ENCODE results near the gene PTPRT.

The PTPRT gene

GRCh38 chr20:42739683-42740082 is 450.0 kb downstream of the PTPRT start:
- in situ Hi-C loops (cut with MboI; ENCODE audit: low sequenced_read_pairs, unreplicated experiment): no loop called here
- no peak for DNase-seq (ENCODE audit: low spot score)
- TF ChIP-seq, protein P1, sequence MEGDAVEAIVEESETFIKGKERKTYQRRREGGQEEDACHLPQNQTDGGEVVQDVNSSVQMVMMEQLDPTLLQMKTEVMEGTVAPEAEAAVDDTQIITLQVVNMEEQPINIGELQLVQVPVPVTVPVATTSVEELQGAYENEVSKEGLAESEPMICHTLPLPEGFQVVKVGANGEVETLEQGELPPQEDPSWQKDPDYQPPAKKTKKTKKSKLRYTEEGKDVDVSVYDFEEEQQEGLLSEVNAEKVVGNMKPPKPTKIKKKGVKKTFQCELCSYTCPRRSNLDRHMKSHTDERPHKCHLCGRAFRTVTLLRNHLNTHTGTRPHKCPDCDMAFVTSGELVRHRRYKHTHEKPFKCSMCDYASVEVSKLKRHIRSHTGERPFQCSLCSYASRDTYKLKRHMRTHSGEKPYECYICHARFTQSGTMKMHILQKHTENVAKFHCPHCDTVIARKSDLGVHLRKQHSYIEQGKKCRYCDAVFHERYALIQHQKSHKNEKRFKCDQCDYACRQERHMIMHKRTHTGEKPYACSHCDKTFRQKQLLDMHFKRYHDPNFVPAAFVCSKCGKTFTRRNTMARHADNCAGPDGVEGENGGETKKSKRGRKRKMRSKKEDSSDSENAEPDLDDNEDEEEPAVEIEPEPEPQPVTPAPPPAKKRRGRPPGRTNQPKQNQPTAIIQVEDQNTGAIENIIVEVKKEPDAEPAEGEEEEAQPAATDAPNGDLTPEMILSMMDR (IDR thresholded peaks at IDR 0.05; ENCODE audit: borderline replicate concordance, control extremely low read depth, extremely low read depth, insufficient read depth, missing control alignments): no peak

DNA sequence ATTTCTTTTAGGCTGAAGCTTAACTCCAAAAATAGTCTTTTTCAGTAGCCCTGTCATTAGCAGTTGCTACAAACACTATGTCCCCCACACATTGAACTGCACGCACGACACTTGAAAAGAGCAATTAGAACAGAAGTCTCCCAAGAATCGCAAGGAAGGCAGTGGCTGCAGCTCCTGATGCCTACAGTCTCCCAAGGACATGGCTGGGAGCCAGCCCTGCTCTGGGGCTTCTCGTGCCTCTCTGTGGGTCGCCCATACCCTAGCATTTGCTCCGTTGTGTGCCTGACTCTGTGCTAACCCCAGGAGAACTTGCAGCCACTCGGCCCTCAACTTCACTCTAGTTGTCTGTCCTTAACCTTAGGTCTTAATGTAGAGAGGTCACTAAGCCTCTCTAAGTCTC is 454.2 kb downstream of the PTPRT start:
- TF ChIP-seq, protein P1 (IDR thresholded peaks at IDR 0.05; ENCODE audit: borderline replicate concordance, control extremely low read depth, extremely low read depth, insufficient read depth, missing control alignments): no peak
- in situ Hi-C loops (cut with MboI; ENCODE audit: low sequenced_read_pairs, unreplicated experiment): no loop called here
- no peak for DNase-seq (ENCODE audit: low spot score)

DNA sequence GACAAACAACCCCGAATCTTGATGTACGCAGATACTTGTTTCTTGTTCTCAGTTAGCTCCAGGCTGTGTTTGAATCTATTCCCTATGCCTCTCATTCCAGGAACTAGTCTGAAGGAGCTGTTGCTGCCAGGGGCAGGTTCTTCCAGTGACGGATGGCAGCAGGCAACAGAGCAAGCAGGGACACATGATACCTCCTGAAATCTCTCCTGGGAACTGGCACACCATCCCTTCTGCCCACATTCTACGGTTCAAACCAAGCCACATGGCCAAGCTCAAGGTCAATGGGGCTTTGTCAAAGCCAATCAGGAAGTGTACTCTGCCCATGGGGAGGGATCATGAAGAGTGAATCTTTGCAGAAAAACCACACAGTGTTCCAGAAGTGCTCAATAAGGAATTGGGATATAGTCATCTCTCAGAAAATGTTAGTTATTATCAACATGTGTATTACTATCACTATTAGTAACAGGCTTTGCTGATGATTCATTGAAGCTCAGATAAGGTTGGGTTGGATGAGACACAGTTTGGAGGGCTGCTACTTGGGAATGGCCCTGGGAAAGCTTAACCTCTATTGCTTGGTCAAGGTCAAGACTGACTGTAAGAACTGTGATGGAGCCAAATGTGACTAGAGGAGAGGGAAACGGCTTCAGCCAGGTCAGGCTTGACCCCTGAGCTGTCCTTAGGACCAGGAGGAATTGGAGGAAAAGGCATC is 454.9 kb downstream of the PTPRT start:
- no peak for DNase-seq (ENCODE audit: low spot score)
- in situ Hi-C loops (cut with MboI; ENCODE audit: low sequenced_read_pairs, unreplicated experiment): no loop called here
- TF ChIP-seq, protein P1 (IDR thresholded peaks at IDR 0.05; ENCODE audit: borderline replicate concordance, control extremely low read depth, extremely low read depth, insufficient read depth, missing control alignments): no peak

DNA sequence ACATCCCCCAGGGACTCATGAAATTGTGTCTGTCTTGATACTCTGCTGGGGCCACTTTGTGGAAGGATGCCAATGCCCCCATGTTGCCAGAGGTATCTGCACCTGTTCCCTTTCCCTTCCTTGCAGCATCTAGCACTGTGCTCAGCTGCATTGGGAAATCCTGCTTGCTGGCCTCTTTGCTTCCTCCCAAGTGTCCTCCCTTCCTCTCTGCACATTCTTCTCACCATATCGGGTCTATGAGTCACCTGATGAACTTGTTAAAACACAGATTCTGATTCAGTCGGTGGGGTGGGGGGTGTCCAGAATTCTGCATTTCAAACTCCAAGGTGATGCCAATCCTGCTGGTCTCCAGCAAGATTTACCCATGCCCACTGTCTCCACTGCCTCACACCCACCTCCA is 467.8 kb downstream of the PTPRT start:
- in situ Hi-C loops (cut with MboI; ENCODE audit: low sequenced_read_pairs, unreplicated experiment): no loop called here
- no peak for DNase-seq (ENCODE audit: low spot score)
- TF ChIP-seq, protein P1 (IDR thresholded peaks at IDR 0.05; ENCODE audit: borderline replicate concordance, control extremely low read depth, extremely low read depth, insufficient read depth, missing control alignments): no peak

- in situ Hi-C loops (cut with MboI; ENCODE audit: low sequenced_read_pairs, unreplicated experiment): no loop called here
- no peak for DNase-seq (ENCODE audit: low spot score)
- TF ChIP-seq, protein P1 (IDR thresholded peaks at IDR 0.05; ENCODE audit: borderline replicate concordance, control extremely low read depth, extremely low read depth, insufficient read depth, missing control alignments): no peak
These were observed 475.2 kb downstream of the PTPRT start for GRCh38 chr20:42714298-42715141.

DNA sequence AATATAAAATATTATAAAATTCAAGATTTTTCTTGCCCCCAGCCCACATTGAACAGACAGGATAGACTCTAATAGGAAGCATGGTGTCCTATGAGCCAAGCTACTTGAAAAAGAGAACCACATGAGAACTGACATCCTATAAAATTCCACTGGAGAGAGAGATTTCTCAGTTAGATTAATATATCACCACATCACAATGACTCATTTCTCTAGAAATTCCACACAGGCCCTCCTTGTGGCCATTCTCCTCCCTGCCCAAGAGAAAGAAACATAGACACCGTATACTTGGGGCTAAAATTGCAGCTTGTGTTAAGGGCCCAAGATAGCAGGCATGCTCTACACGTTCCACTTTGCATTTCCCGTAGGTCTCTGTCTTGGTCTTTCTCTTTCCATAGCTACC is 481.4 kb downstream of the PTPRT start:
- TF ChIP-seq, protein P1 (IDR thresholded peaks at IDR 0.05; ENCODE audit: borderline replicate concordance, control extremely low read depth, extremely low read depth, insufficient read depth, missing control alignments): no peak
- no peak for DNase-seq (ENCODE audit: low spot score)
- in situ Hi-C loops (cut with MboI; ENCODE audit: low sequenced_read_pairs, unreplicated experiment): no loop called here

Measured in GM13976 (cell line).